ENCODE data around the gene FKBP8.

GRCh38 chr19:18590273-18591272, 47.2 kb upstream of the FKBP8 start:
- TF ChIP-seq CTCF (conservative IDR thresholded peaks at IDR 0.05; ENCODE audit: low read length) (peak; percentile 61), EZH2phosphoT487 (IDR thresholded peaks at IDR 0.05; ENCODE audit: borderline replicate concordance, low read depth, low read length) (no peak)
